Prostate gland (tissue), 2 donors: ENCODE measurements around the gene SUCLG2.

Experiments
- POLR2AphosphoS5 ChIP-seq: sonication (generic); formaldehyde crosslinking; IDR thresholded peaks from one replicate; pipeline ENCODE4 v1.6.1; 2017; ENCODE audit warnings: antibody characterized with exemption
- TF ChIP-seq, protein P1 (sequence below), 4 experiments: fragments of 200-600 bp in 2 of 4; fragments of 450-650 bp in 2 of 4; sonication (generic) in 2 of 4; IDR thresholded peaks; 1 replicate in 3 of 4; 2 replicates in 1 of 4; pipeline ENCODE4 v1.5.1; 2016 to 2019; ENCODE audit warnings: antibody characterized with exemption in 4 of 4, mild to moderate bottlenecking in 2 of 4, moderate library complexity in 2 of 4

DNA sequence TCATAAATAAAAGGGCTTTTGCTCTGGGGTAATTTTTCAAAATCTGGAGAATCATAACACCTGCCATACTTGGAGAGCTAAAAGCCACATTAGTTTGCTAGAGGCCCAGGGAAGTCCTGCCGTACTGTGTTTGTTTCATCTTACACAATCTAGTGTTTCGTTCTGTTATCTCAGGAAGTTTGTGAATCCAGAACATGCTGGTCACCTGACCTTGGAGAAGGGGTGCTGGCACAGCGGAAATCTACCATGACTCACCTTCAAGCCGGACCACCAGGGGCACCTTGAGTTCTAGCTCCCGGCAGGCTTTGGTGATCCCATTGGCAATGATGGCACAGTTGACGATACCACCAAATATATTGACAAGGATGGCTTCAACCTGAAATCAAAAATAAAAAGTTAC is 253.9 kb downstream of the SUCLG2 start:
- TF ChIP-seq, protein P1, sequence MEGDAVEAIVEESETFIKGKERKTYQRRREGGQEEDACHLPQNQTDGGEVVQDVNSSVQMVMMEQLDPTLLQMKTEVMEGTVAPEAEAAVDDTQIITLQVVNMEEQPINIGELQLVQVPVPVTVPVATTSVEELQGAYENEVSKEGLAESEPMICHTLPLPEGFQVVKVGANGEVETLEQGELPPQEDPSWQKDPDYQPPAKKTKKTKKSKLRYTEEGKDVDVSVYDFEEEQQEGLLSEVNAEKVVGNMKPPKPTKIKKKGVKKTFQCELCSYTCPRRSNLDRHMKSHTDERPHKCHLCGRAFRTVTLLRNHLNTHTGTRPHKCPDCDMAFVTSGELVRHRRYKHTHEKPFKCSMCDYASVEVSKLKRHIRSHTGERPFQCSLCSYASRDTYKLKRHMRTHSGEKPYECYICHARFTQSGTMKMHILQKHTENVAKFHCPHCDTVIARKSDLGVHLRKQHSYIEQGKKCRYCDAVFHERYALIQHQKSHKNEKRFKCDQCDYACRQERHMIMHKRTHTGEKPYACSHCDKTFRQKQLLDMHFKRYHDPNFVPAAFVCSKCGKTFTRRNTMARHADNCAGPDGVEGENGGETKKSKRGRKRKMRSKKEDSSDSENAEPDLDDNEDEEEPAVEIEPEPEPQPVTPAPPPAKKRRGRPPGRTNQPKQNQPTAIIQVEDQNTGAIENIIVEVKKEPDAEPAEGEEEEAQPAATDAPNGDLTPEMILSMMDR (IDR thresholded peaks at IDR 0.05) = no peak
- no peak for TF ChIP-seq POLR2AphosphoS5
